Upper lobe of left lung (tissue), 6 donors: ENCODE results near the gene FRMPD4. TPM values are rescaled to one million over a fixed set of nuclear protein-coding genes. Genes with fewer than 3 reads are reported as not detected.

ENCODE experiments used
- ATAC-seq, 2 donors: fragments of 200-7000 bp; cut with Tn5 transposase; one replicate each; pipeline ENCODE4 v1.9.1; 2022; ENCODE audit warnings: mild to moderate bottlenecking in 2 of 2, moderate library complexity in 2 of 2; ENCODE audit not compliant: low FRiP score in 2 of 2
- DNase-seq, 2 donors: peaks; one replicate each; pipeline ENCODE4 v3.0.0-alpha.2; 2019 to 2020
- H3K27ac ChIP-seq, 4 donors: fragments of 200-600 bp; sonication (generic); one replicate each; pipeline ENCODE4 v1.5.1; 2016 to 2019
- H3K27me3 ChIP-seq, 4 donors: fragments of 200-600 bp; sonication (generic); one replicate each; pipeline ENCODE4 v1.5.1; 2017 to 2019
- H3K36me3 ChIP-seq, 4 donors: fragments of 200-600 bp; sonication (generic); one replicate each; pipeline ENCODE4 v1.5.1; 2016 to 2019
- H3K4me1 ChIP-seq, 4 donors: fragments of 200-600 bp; sonication (generic); one replicate each; pipeline ENCODE4 v1.5.1; 2018 to 2019
- H3K4me3 ChIP-seq, 4 donors: fragments of 200-600 bp; sonication (generic); one replicate each; pipeline ENCODE4 v1.5.1; 2017 to 2019; ENCODE audit warnings: mild to moderate bottlenecking in 2 of 4, moderate library complexity in 1 of 4
- H3K9me3 ChIP-seq, 4 donors: fragments of 200-600 bp; sonication (generic); one replicate each; pipeline ENCODE4 v1.5.1; 2018 to 2019
- CTCF ChIP-seq, 6 experiments: fragments of 450-650 bp in 4 of 6; fragments of 200-600 bp in 2 of 6; sonication (generic) in 2 of 6; IDR thresholded peaks; one replicate each; pipeline ENCODE4 v1.5.1; 2016 to 2019; ENCODE audit warnings: antibody characterized with exemption in 6 of 6
- EP300 ChIP-seq, 4 donors: sonication (generic); formaldehyde crosslinking; IDR thresholded peaks; one replicate each; pipeline ENCODE4 v1.5.1; 2017; ENCODE audit warnings: antibody characterized with exemption in 4 of 4, control low read depth in 2 of 4
- POLR2A ChIP-seq, 4 donors: fragments of 450-650 bp; IDR thresholded peaks; one replicate each; pipeline ENCODE4 v1.5.1; 2016 to 2017; ENCODE audit warnings: antibody characterized with exemption in 4 of 4, mild to moderate bottlenecking in 2 of 4
- POLR2AphosphoS5 ChIP-seq, 2 donors: sonication (generic); formaldehyde crosslinking; IDR thresholded peaks; one replicate each; pipeline ENCODE4 v1.5.1; 2017; ENCODE audit warnings: antibody characterized with exemption in 2 of 2
- WGBS, 2 donors: methylation state at CpG; one replicate each; pipeline ENCODE4 v1.1.5; 2017 to 2018; 5-methylcytosine and 5-hydroxymethylcytosine counted together
- total RNA-seq, 6 donors: library from RNA; depleted of rRNA in 4 of 6; stranded (reverse); fragments of >200 nt in 4 of 6; gene quantifications; one replicate each; pipeline versions ENCODE4 v1.1.0 to v1.2.1, GENCODE V29; 2016 to 2021
- donor health status: DM: no; HTN: no; CAD: no; lungs with moderate emphysema.
- donor health status: DM: no; HTN: yes; CAD: no; lungs with severe emphysema.

Gene FRMPD4
- total RNA-seq, 6 donors from 2014 or later: 0.03 to 0.15 (median 0.10) TPM; not detected in 2

- Histone ChIP-seq H3K9me3 (no peaks in the 10 kb centered on the region), H3K27ac (no peak overlapping the region), H3K27me3 (no peaks in the 10 kb centered on the region), H3K36me3 (no peaks in the 10 kb centered on the region), H3K4me3 (no peak overlapping the region), H3K4me1 (no peaks in the 10 kb centered on the region)
- DNase-seq (no peak), ATAC-seq (no peak)
- 57 to 67% methylated on average over 3 of the region's 3 CpGs for WGBS, 2 donors
- no peak for TF ChIP-seq POLR2A (IDR thresholded peaks at IDR 0.05)
- TF ChIP-seq POLR2AphosphoS5 (IDR thresholded peaks at IDR 0.05): no peak
- TF ChIP-seq CTCF (IDR thresholded peaks at IDR 0.05): no peak
- no peak for TF ChIP-seq EP300 (IDR thresholded peaks at IDR 0.05)
Measured at GRCh38 chrX:12329476-12329875, 191.2 kb downstream of the FRMPD4 start.

GRCh38 chrX:12330841-12331240 is 192.6 kb downstream of the FRMPD4 start:
- H3K27ac ChIP-seq: no peak overlapping the region
- ATAC-seq (no peak), DNase-seq (no peak)
- 81 to 83% methylated on average over 2 to 3 of the region's 3 CpGs for WGBS, 2 donors
- no peak overlapping the region for H3K4me3 ChIP-seq
- H3K4me1 ChIP-seq: no peaks in the 10 kb centered on the region
- H3K36me3 ChIP-seq: no peaks in the 10 kb centered on the region
- TF ChIP-seq EP300 (IDR thresholded peaks at IDR 0.05): no peak
- TF ChIP-seq POLR2A (IDR thresholded peaks at IDR 0.05): no peak
- TF ChIP-seq POLR2AphosphoS5 (IDR thresholded peaks at IDR 0.05): no peak
- TF ChIP-seq CTCF (IDR thresholded peaks at IDR 0.05): no peak
- H3K9me3 ChIP-seq: no peaks in the 10 kb centered on the region
- H3K27me3 ChIP-seq: no peaks in the 10 kb centered on the region

- no peak overlapping the region for H3K4me3 ChIP-seq
- TF ChIP-seq POLR2AphosphoS5 (IDR thresholded peaks at IDR 0.05) (no peak), CTCF (IDR thresholded peaks at IDR 0.05) (no peak), POLR2A (IDR thresholded peaks at IDR 0.05) (no peak), EP300 (IDR thresholded peaks at IDR 0.05) (no peak)
- H3K27ac ChIP-seq: no peak overlapping the region
- ATAC-seq: no peak
- no peaks in the 10 kb centered on the region for H3K4me1 ChIP-seq
- H3K27me3 ChIP-seq: no peaks in the 10 kb centered on the region
- WGBS, 2 donors: 58 to 85% methylated on average over 3 of the region's 3 CpGs
- no peaks in the 10 kb centered on the region for H3K9me3 ChIP-seq
- no peak for DNase-seq
- H3K36me3 ChIP-seq: no peaks in the 10 kb centered on the region
Measured at GRCh38 chrX:12332786-12333347, 194.6 kb downstream of the FRMPD4 start.

- 62 to 88% methylated on average over 2 of the region's 2 CpGs for WGBS, 2 donors
Measured at GRCh38 chrX:12339921-12340320, 201.6 kb downstream of the FRMPD4 start.

More at GRCh38 chrX:12339921-12340320, 201.6 kb downstream of the FRMPD4 start:
- Histone ChIP-seq H3K27ac (no peak overlapping the region), H3K36me3 (no peaks in the 10 kb centered on the region), H3K4me3 (no peak overlapping the region), H3K9me3 (no peaks in the 10 kb centered on the region), H3K27me3 (no peaks in the 10 kb centered on the region), H3K4me1 (no peaks in the 10 kb centered on the region)
- TF ChIP-seq POLR2AphosphoS5 (IDR thresholded peaks at IDR 0.05) (no peak), EP300 (IDR thresholded peaks at IDR 0.05) (no peak), CTCF (IDR thresholded peaks at IDR 0.05) (no peak), POLR2A (IDR thresholded peaks at IDR 0.05) (no peak)
- no peak for DNase-seq
- no peak for ATAC-seq
